H9 (cell line): ENCODE measurements around the gene PTPRJ. TPM values are rescaled to one million over a fixed set of nuclear protein-coding genes. Genes with fewer than 3 reads are reported as not detected.

ENCODE experiments used
- DNase-seq: peaks from one replicate; pipeline ENCODE4 v3.0.0-alpha.2; 2017
- H2AFZ ChIP-seq: one replicate; pipeline ENCODE4 v1.6.1; 2013; ENCODE audit warnings: mild to moderate bottlenecking, low read length, control low read depth, moderate library complexity
- H2AK5ac ChIP-seq: 2 replicates; pipeline ENCODE4 v1.6.1; 2013; ENCODE audit warnings: low read length, control low read depth, mixed read lengths; ENCODE audit not compliant: insufficient read length
- H2BK120ac ChIP-seq: one replicate; pipeline ENCODE4 v1.6.1; 2013; ENCODE audit warnings: low read depth, mild to moderate bottlenecking, low read length, control low read depth, inconsistent platforms; ENCODE audit not compliant: poor library complexity, severe bottlenecking
- H2BK12ac ChIP-seq: 2 replicates; pipeline ENCODE4 v1.6.1; 2013; ENCODE audit warnings: low read length, control low read depth, mixed read lengths, low read depth; ENCODE audit not compliant: insufficient read length
- H2BK15ac ChIP-seq: 2 replicates; pipeline ENCODE4 v1.6.1; 2013; ENCODE audit warnings: low read depth, low read length, control low read depth
- H2BK20ac ChIP-seq: one replicate; pipeline ENCODE4 v1.6.1; 2013; ENCODE audit warnings: low read depth, mild to moderate bottlenecking, low read length, control low read depth, inconsistent platforms; ENCODE audit not compliant: poor library complexity, severe bottlenecking
- H2BK5ac ChIP-seq: 2 replicates; pipeline ENCODE4 v1.6.1; 2013; ENCODE audit warnings: low read length, control low read depth, mixed read lengths; ENCODE audit not compliant: insufficient read length
- H3K14ac ChIP-seq: 2 replicates; pipeline ENCODE4 v1.6.1; 2013; ENCODE audit warnings: low read length, control low read depth; ENCODE audit not compliant: insufficient read depth
- H3K18ac ChIP-seq: 2 replicates; pipeline ENCODE4 v1.6.1; 2013; ENCODE audit warnings: low read depth, mild to moderate bottlenecking, mixed read lengths, low read length, control low read depth; ENCODE audit not compliant: insufficient read length
- H3K23ac ChIP-seq: 2 replicates; pipeline ENCODE4 v1.6.1; 2013; ENCODE audit warnings: low read length, control low read depth, mixed read lengths, low read depth; ENCODE audit not compliant: insufficient read length
- H3K23me2 ChIP-seq: 2 replicates; pipeline ENCODE4 v1.6.1; 2013; ENCODE audit warnings: low read depth, mild to moderate bottlenecking, mixed read lengths, low read length, control low read depth; ENCODE audit not compliant: insufficient read length, poor library complexity, severe bottlenecking
- H3K27ac ChIP-seq: 2 replicates; pipeline ENCODE4 v1.5.1; 2013; ENCODE audit warnings: low read length, control low read depth, mixed read lengths, low read depth; ENCODE audit not compliant: insufficient read length
- H3K27me3 ChIP-seq: 2 replicates; pipeline ENCODE4 v1.6.1; 2013; ENCODE audit warnings: low read length, control low read depth, inconsistent platforms; ENCODE audit not compliant: insufficient read depth
- H3K4ac ChIP-seq: 2 replicates; pipeline ENCODE4 v1.6.1; 2013; ENCODE audit warnings: low read depth, mild to moderate bottlenecking, control low read depth, inconsistent platforms, low read length, moderate library complexity
- H3K4me1 ChIP-seq: 2 replicates; pipeline ENCODE4 v1.6.1; 2013; ENCODE audit warnings: low read length, control low read depth, inconsistent platforms; ENCODE audit not compliant: insufficient read depth
- H3K4me2 ChIP-seq: 2 replicates; pipeline ENCODE4 v1.6.1; 2013; ENCODE audit warnings: low read length, control low read depth, mixed read lengths; ENCODE audit not compliant: insufficient read length, insufficient read depth
- H3K56ac ChIP-seq: 2 replicates; pipeline ENCODE4 v1.6.1; 2013; ENCODE audit warnings: low read depth, mild to moderate bottlenecking, mixed read lengths, low read length, control low read depth; ENCODE audit not compliant: insufficient read length
- H3K79me1 ChIP-seq: 2 replicates; pipeline ENCODE4 v1.6.1; 2013; ENCODE audit warnings: low read depth, mild to moderate bottlenecking, moderate library complexity, low read length, control low read depth, inconsistent platforms; ENCODE audit not compliant: insufficient read depth, poor library complexity, severe bottlenecking
- H3K79me2 ChIP-seq: 2 replicates; pipeline ENCODE4 v1.6.1; 2013; ENCODE audit warnings: low read length, control low read depth, inconsistent platforms; ENCODE audit not compliant: insufficient read depth
- H3K9ac ChIP-seq: 2 replicates; pipeline ENCODE4 v1.6.1; 2013; ENCODE audit warnings: low read length, control low read depth, mixed read lengths; ENCODE audit not compliant: insufficient read length; ENCODE audit errors: extremely low read depth
- H3K9me3 ChIP-seq: one replicate; pipeline ENCODE4 v1.6.1; 2013; ENCODE audit warnings: low read depth, low read length, inconsistent platforms; ENCODE audit not compliant: control insufficient read depth
- H3T11ph ChIP-seq: one replicate; pipeline ENCODE4 v1.6.1; 2013; ENCODE audit warnings: mild to moderate bottlenecking, low read length, control low read depth, inconsistent platforms
- H4K20me1 ChIP-seq: one replicate; pipeline ENCODE4 v1.6.1; 2013; ENCODE audit not compliant: control insufficient read depth, insufficient read length, insufficient read depth
- H4K5ac ChIP-seq: 2 replicates; pipeline ENCODE4 v1.6.1; 2013; ENCODE audit warnings: low read depth, mild to moderate bottlenecking, mixed read lengths, low read length, control low read depth; ENCODE audit not compliant: insufficient read length
- H4K8ac ChIP-seq: replicated peaks from 2 replicates; pipeline ENCODE4 v1.6.1; 2013; ENCODE audit warnings: low read length, control low read depth, mixed read lengths, low read depth; ENCODE audit not compliant: insufficient read length
- H4K91ac ChIP-seq: 2 replicates; pipeline ENCODE4 v1.6.1; 2013; ENCODE audit warnings: low read depth, mild to moderate bottlenecking, moderate library complexity, mixed read lengths, low read length, control low read depth; ENCODE audit not compliant: insufficient read length
- H3K27ac Mint-ChIP-seq, 3 experiments: 2 replicates in 2 of 3; 3 replicates in 1 of 3; pipeline ENCODE4 v1.8.0; 2020 to 2021; ENCODE audit warnings: mixed read lengths in 3 of 3, mild to moderate bottlenecking in 1 of 3, moderate library complexity in 1 of 3
- H3K27me3 Mint-ChIP-seq: 2 replicates; pipeline ENCODE4 v1.8.0; 2021; ENCODE audit warnings: low read depth, mild to moderate bottlenecking, moderate library complexity, mixed read lengths
- H3K36me3 Mint-ChIP-seq, 3 experiments: 2 replicates in 2 of 3; 3 replicates in 1 of 3; pipeline ENCODE4 v1.8.0; 2020 to 2021; ENCODE audit warnings: low read depth in 3 of 3, mixed read lengths in 3 of 3; ENCODE audit not compliant: insufficient read depth in 1 of 3
- H3K4me1 Mint-ChIP-seq, 2 experiments: 2 replicates each; pipeline ENCODE4 v1.8.0; 2020; ENCODE audit warnings: mixed read lengths in 2 of 2
- H3K4me3 Mint-ChIP-seq, 2 experiments: 2 replicates in 1 of 2; 3 replicates in 1 of 2; pipeline ENCODE4 v1.8.0; 2020 to 2021; ENCODE audit warnings: mild to moderate bottlenecking in 2 of 2, mixed read lengths in 2 of 2, moderate library complexity in 1 of 2
- H3K9me3 Mint-ChIP-seq, 2 experiments: 2 replicates in 1 of 2; 3 replicates in 1 of 2; pipeline ENCODE4 v1.8.0; 2020; ENCODE audit warnings: mild to moderate bottlenecking in 2 of 2, mixed read lengths in 2 of 2, moderate library complexity in 1 of 2
- WGBS: extraction: QIAGEN DNeasy Blood & Tissue Kit; methylation state at CpG from one replicate; pipeline ENCODE4 v1.1.7; 2013; ENCODE audit warnings: missing lambda C conversion rate, low lambda C conversion rate, mixed read lengths; ENCODE audit not compliant: insufficient read length; ENCODE audit errors: extremely low coverage; 5-methylcytosine and 5-hydroxymethylcytosine counted together
- total RNA-seq: library from RNA; stranded (reverse); gene quantifications from 2 replicates; pipeline ENCODE4 v1.2.1, GENCODE V29; 2021
- TF ChIP-seq, protein P1 (sequence below): fragments of 200-600 bp; sonication (generic); conservative IDR thresholded peaks from 3 replicates; pipeline ENCODE4 v1.8.0; 2021; ENCODE audit warnings: antibody characterized with exemption, mild to moderate bottlenecking

PTPRJ gene
- total RNA-seq, 1 experiment from 2014 or later = 10.6 TPM

DNA sequence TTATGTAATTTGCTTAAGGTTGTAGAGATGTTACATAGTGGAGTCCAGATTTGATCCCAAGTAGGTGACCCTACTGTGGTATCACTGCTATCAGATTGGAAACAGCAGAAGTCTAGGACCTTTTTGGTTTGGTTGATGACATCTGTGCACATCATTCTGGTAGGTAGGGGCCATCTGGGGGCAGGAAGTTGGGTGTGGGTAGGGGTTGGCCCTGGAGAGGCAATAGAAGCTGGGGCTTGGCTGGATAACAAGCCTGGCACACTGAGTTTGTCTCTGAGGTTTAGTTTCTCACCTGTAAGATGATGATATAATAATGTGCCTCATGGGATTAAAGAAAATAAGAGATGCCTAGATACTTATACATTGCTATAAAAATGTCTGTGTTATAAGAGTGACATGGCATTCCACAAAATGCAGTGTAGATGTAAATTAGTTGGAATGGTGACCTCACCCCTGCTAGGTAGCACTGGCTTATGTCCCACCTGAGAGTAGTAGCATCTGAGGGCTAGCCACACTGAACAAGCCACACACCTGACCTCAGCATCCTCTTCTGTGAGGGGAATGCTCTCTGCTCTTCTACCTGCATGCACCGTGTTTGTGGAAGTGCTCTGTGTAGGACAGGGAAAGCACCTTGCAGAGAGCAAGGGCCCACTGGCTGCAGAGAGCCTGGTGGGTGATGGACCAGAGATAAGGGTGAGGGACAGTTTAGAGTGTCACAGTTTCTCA lies 36.9 kb downstream of the PTPRJ start:
- no peak for DNase-seq
- Histone ChIP-seq H3K14ac (no peak overlapping the region), H3K9ac (no peak overlapping the region), H2BK20ac (no peak overlapping the region), H2AFZ (no peak overlapping the region), H2BK15ac (no peak overlapping the region), H3K23ac (no peak overlapping the region), H4K20me1 (peaks cover 4% of the 10 kb centered on the region), H3K4me1 (peaks cover 7% of the 10 kb centered on the region; the same call in 1 of the 2 replicates), H3K27me3 (no peaks in the 10 kb centered on the region; the same call in 1 of the 2 replicates), H2BK5ac (no peak overlapping the region), H3K56ac (no peak overlapping the region), H4K5ac (no peak overlapping the region), H3K4me2 (no peak overlapping the region), H3K79me1 (no peaks in the 10 kb centered on the region), H2AK5ac (no peak overlapping the region), H3T11ph (no peak overlapping the region), H4K8ac (no peak overlapping the region), H3K4ac (no peak overlapping the region), H4K91ac (no peak overlapping the region), H3K79me2 (no peaks in the 10 kb centered on the region; the same call in 1 of the 2 replicates), H2BK12ac (no peak overlapping the region), H3K27ac (no peak overlapping the region), H3K23me2 (no peaks in the 10 kb centered on the region), H3K18ac (no peak overlapping the region), H3K9me3 (no peaks in the 10 kb centered on the region), H2BK120ac (no peak overlapping the region)
- H3K27ac Mint-ChIP-seq = no peak overlapping the region; a peak in 1 of 7 replicates
- no peak overlapping the region; a peak in 1 of 5 replicates for H3K4me3 Mint-ChIP-seq
- no peaks in the 10 kb centered on the region; the same call in 1 of the 2 replicates for H3K27me3 Mint-ChIP-seq
- no CpG with 5 or more reads among the region's 1 CpG for WGBS
- H3K36me3 Mint-ChIP-seq = no peaks in the 10 kb centered on the region
- H3K4me1 Mint-ChIP-seq = peaks cover 45 to 63% of the 10 kb centered on the region in 2 experiments
- no peaks in the 10 kb centered on the region; a peak in 1 of 5 replicates for H3K9me3 Mint-ChIP-seq
- TF ChIP-seq, protein P1, sequence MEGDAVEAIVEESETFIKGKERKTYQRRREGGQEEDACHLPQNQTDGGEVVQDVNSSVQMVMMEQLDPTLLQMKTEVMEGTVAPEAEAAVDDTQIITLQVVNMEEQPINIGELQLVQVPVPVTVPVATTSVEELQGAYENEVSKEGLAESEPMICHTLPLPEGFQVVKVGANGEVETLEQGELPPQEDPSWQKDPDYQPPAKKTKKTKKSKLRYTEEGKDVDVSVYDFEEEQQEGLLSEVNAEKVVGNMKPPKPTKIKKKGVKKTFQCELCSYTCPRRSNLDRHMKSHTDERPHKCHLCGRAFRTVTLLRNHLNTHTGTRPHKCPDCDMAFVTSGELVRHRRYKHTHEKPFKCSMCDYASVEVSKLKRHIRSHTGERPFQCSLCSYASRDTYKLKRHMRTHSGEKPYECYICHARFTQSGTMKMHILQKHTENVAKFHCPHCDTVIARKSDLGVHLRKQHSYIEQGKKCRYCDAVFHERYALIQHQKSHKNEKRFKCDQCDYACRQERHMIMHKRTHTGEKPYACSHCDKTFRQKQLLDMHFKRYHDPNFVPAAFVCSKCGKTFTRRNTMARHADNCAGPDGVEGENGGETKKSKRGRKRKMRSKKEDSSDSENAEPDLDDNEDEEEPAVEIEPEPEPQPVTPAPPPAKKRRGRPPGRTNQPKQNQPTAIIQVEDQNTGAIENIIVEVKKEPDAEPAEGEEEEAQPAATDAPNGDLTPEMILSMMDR = no peak
